ENCODE results near the gene ZFP90. TPM values are rescaled to one million over a fixed set of nuclear protein-coding genes. Genes with fewer than 3 reads are reported as not detected.

The ZFP90 gene
- total RNA-seq, 2 experiments from 2014 or later, result 27.6 to 32.6 TPM

- POLR2A ChIA-PET, result no interaction called here
- TF ChIP-seq CTCF (IDR thresholded peaks at IDR 0.05), result no peak
- Mint-ChIP-seq H3K36me3 (ENCODE audit: low read depth) (no peaks in the 10 kb centered on the region), H3K9me3 (no peaks in the 10 kb centered on the region), H3K4me3 (no peak overlapping the region), H3K27ac (no peak overlapping the region), H3K27me3 (no peaks in the 10 kb centered on the region), H3K4me1 (ENCODE audit: low read depth) (no peaks in the 10 kb centered on the region)
- DNase-seq (no peak), ATAC-seq (no peak)
- CTCF ChIA-PET, result interaction anchor here (0.9 to 3.9 kb wide), 9 partner anchors 9 to 112 kb away, joined by 3 to 47 read pairs (median 15); no protein-coding TSS in a partner anchor
- intact Hi-C loops (cut with micrococcal nuclease), result loop anchor here (5.0 to 10.0 kb wide), 2 partner anchors 111 to 144 kb away; no protein-coding TSS in a partner anchor
These were observed 30.4 kb upstream of the ZFP90 start for GRCh38 chr16:68508641-68509240.

GRCh38 chr16:68509381-68509780 lies 29.7 kb upstream of the ZFP90 start:
- Mint-ChIP-seq H3K27ac (no peak overlapping the region), H3K36me3 (ENCODE audit: low read depth) (no peaks in the 10 kb centered on the region), H3K4me1 (ENCODE audit: low read depth) (no peaks in the 10 kb centered on the region), H3K9me3 (no peaks in the 10 kb centered on the region), H3K27me3 (no peaks in the 10 kb centered on the region), H3K4me3 (no peak overlapping the region)
- ATAC-seq (no peak), DNase-seq (no peak)
- TF ChIP-seq CTCF (IDR thresholded peaks at IDR 0.05), result no peak
- CTCF ChIA-PET, result interaction anchor here (0.8 to 3.9 kb wide), 28 partner anchors 10 to 159 kb away, joined by 3 to 47 read pairs (median 6); no protein-coding TSS in a partner anchor
- intact Hi-C loops (cut with micrococcal nuclease), result loop anchor here (5.0 to 10.0 kb wide), 2 partner anchors 112 to 145 kb away; no protein-coding TSS in a partner anchor
- POLR2A ChIA-PET, result interaction anchor here (0.6 kb wide), 1 partner anchor 249 kb away, joined by 3 read pairs; no protein-coding TSS in a partner anchor

- H3K36me3 Mint-ChIP-seq (ENCODE audit: low read depth), result no peaks in the 10 kb centered on the region
- no peak for ATAC-seq
- TF ChIP-seq CTCF (IDR thresholded peaks at IDR 0.05), result no peak
- no peaks in the 10 kb centered on the region for H3K9me3 Mint-ChIP-seq
- H3K27ac Mint-ChIP-seq, result no peak overlapping the region
- no peak for DNase-seq
- ChIA-PET POLR2A (no interaction called here), CTCF (interaction anchor here (0.7 to 3.9 kb wide), 38 partner anchors 8 to 250 kb away, joined by 3 to 47 read pairs (median 5); partner anchors contain the start of gene SLC7A6)
- H3K4me3 Mint-ChIP-seq, result no peak overlapping the region
- no peaks in the 10 kb centered on the region for H3K27me3 Mint-ChIP-seq
- intact Hi-C loops (cut with micrococcal nuclease), result no loop called here
- no peaks in the 10 kb centered on the region for H3K4me1 Mint-ChIP-seq (ENCODE audit: low read depth)
These were observed 28.3 kb upstream of the ZFP90 start for GRCh38 chr16:68510775-68511174.

- H3K4me3 Mint-ChIP-seq, result no peak overlapping the region
- H3K9me3 Mint-ChIP-seq, result no peaks in the 10 kb centered on the region
- H3K27ac Mint-ChIP-seq, result no peak overlapping the region
- ChIA-PET POLR2A (no interaction called here), CTCF (interaction anchor here (0.7 to 3.9 kb wide), 7 partner anchors 9 to 158 kb away, joined by 4 to 47 read pairs (median 10); no protein-coding TSS in a partner anchor)
- no peak for TF ChIP-seq CTCF (IDR thresholded peaks at IDR 0.05)
- no peaks in the 10 kb centered on the region for H3K36me3 Mint-ChIP-seq (ENCODE audit: low read depth)
- no peaks in the 10 kb centered on the region for H3K4me1 Mint-ChIP-seq (ENCODE audit: low read depth)
- intact Hi-C loops (cut with micrococcal nuclease), result no loop called here
- no peaks in the 10 kb centered on the region for H3K27me3 Mint-ChIP-seq
- DNase-seq, result no peak
- ATAC-seq, result no peak
These were observed 26.9 kb upstream of the ZFP90 start for GRCh38 chr16:68512183-68512582.

GRCh38 chr16:68512742-68513141 lies 26.3 kb upstream of the ZFP90 start:
- DNase-seq (no peak), ATAC-seq (no peak)
- H3K27me3 Mint-ChIP-seq, result no peaks in the 10 kb centered on the region
- CTCF ChIA-PET, result interaction anchor here (1.4 to 3.8 kb wide), 6 partner anchors 8 to 156 kb away, joined by 3 to 44 read pairs (median 4); no protein-coding TSS in a partner anchor
- no peak for TF ChIP-seq CTCF (IDR thresholded peaks at IDR 0.05)
- no peak overlapping the region for H3K27ac Mint-ChIP-seq
- no peaks in the 10 kb centered on the region for H3K36me3 Mint-ChIP-seq (ENCODE audit: low read depth)
- H3K4me1 Mint-ChIP-seq (ENCODE audit: low read depth), result no peaks in the 10 kb centered on the region
- POLR2A ChIA-PET, result no interaction called here
- no peaks in the 10 kb centered on the region for H3K9me3 Mint-ChIP-seq
- no peak overlapping the region for H3K4me3 Mint-ChIP-seq
- intact Hi-C loops (cut with micrococcal nuclease), result no loop called here
